Lower leg skin (tissue), 4 donors: ENCODE results near the gene PLPP7. TPM values are rescaled to one million over a fixed set of nuclear protein-coding genes. Genes with fewer than 3 reads are reported as not detected.

Experiments
- DNase-seq, 2 donors: peaks; one replicate each; pipeline ENCODE4 v3.0.0-alpha.2; 2019; ENCODE audit warnings: low spot score in 2 of 2
- H3K4me3 ChIP-seq: fragments of 200-600 bp; sonication (generic); 2 replicates; pipeline ENCODE4 v1.5.1; 2017; ENCODE audit warnings: mild to moderate bottlenecking, low read depth; ENCODE audit not compliant: poor library complexity, severe bottlenecking
- CTCF ChIP-seq, 3 donors: fragments of 450-650 bp; IDR thresholded peaks; one replicate each; pipeline ENCODE4 v1.5.1; 2016; ENCODE audit warnings: antibody characterized with exemption in 3 of 3, mild to moderate bottlenecking in 3 of 3, moderate library complexity in 2 of 3
- POLR2A ChIP-seq, 2 donors: fragments of 450-650 bp; IDR thresholded peaks; one replicate each; pipeline ENCODE4 v1.6.1; 2016 to 2017; ENCODE audit warnings: antibody characterized with exemption in 2 of 2, mild to moderate bottlenecking in 1 of 2, moderate library complexity in 1 of 2
- WGBS, 2 donors: methylation state at CpG; one replicate each; pipeline ENCODE4 v1.1.5; 2018; 5-methylcytosine and 5-hydroxymethylcytosine counted together
- intact Hi-C: fragments of 100-400 bp; cut with DNase I; formaldehyde crosslinking; loops from one replicate; pipeline ENCODE4 v1.15.0; 2023; ENCODE audit warnings: low total_unique reads
- total RNA-seq, 4 donors: library from RNA; depleted of rRNA; stranded (reverse); fragments of >200 nt; gene quantifications; one replicate each; pipeline ENCODE4 v1.1.0, GENCODE V29; 2016

The PLPP7 gene
- total RNA-seq, 4 donors from 2014 or later, result 0.27 to 2.6 (median 1.1) TPM; not detected in 1

DNA sequence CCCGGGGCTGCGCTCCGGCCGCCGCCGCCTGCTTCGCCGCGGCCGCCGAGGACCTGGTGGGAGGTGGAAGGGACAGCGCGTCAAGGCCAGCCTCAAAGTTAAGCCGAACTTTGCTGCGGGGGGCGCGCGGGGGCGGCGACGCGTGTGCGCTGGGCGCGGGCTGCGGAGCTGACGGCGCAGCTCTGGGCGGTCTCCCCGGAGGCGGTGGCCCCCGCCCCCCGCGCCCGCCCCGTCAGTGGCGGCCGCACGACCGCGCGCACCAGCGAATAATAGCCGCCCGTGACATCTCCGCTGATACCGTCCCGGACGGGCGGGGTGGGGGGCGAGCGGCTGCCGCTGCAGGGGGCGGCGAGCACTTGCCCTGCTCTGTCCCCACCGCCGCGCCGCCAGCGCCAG, 12.6 kb upstream of the PLPP7 start:
- intact Hi-C loops, result no loop called here
- peak overlapping the region; percentile 50 for H3K4me3 ChIP-seq
- TF ChIP-seq POLR2A (IDR thresholded peaks at IDR 0.05) (no peak), CTCF (IDR thresholded peaks at IDR 0.05) (no peak)
- WGBS, 2 donors, result 0% methylated on average over 23 of the region's 60 CpGs; no CpG with 5 or more reads in 1 of the 2 donors
- DNase-seq, result no peak

DNA sequence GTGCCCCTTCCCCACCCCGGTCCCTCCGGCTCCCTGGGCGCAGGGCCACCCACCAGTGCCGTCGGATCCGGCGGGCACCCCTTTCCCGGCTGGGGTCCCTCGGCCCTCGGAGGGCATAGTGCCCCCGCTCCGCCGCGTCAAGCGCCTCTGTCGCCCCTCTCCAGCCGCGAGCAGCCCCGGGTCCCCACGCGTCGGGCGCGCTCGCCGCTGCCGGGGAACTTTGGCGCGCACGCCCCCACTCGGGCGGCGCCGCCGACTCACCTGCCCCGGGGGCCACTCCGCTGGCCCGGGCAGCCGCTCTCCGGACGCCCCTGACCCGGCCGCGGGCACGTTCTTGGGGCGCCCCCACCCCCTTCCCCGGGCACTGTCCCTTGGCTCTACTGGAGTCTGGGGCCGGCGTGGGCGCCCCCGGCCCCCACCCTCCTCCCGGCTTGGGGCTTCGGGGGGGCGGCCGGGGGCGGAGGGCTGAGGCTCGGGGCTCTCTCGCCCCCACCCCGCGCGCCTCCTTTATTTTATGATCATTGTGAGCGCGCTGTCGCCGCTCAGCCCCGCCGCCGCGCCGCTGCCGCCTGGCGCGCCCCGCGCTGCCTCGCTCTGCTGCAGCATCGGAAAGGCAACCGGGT, 12.1 kb upstream of the PLPP7 start:
- no peak for DNase-seq
- peak overlapping the region; percentile 50 for H3K4me3 ChIP-seq
- WGBS, 2 donors, result 0% methylated on average over 9 to 39 of the region's 78 CpGs
- TF ChIP-seq CTCF (IDR thresholded peaks at IDR 0.05), result no peak
- no peak for TF ChIP-seq POLR2A (IDR thresholded peaks at IDR 0.05)
- intact Hi-C loops, result no loop called here

DNA sequence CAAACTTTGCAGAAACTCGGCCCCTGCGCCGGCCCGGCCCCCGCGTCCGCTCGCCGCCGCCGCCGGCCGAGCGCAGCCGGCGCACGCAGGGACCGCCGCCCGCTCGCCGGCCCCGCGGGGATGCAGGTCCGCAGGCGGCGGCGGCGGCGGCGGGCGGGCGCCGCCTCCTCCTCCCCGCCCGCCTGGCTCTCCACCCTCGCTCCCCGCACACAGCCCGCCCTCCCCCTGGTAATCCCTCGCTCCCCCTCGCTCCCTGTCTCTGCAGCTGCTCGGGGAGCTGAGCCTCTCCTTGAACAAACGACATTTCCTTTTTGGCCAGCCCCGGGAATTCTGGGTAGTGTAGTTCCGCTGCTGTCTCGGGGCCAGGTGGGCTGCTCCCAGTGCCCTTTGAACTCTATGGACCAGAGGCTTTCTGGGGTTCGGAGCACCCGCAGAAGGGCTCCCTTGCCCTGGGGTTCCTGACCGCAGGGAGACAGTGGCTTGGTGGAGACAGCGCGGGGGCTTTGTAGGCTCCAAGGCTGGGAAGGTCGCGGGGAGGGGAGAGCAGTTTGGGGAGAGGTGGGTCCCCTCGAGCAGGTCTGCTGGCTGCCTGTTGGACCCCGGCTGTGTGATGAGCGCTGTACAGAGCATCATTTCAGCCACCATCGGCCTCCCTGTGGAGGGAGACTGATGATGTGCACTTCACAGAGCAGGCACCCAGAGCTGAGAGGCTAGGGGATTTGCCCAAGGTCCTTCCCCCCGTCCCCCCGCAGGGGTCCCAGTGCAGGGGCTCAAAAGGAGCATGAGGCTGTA, 11.4 kb upstream of the PLPP7 start:
- peak overlapping the region; percentile 50 for H3K4me3 ChIP-seq
- DNase-seq, result peak; percentile 74 to 95
- WGBS, 2 donors, result 9 to 19% methylated on average over 23 to 42 of the region's 59 CpGs
- TF ChIP-seq POLR2A (IDR thresholded peaks at IDR 0.05) (no peak), CTCF (IDR thresholded peaks at IDR 0.05) (no peak)
- intact Hi-C loops, result no loop called here

- WGBS, 2 donors, result 43 to 52% methylated on average over 9 to 10 of the region's 10 CpGs
- intact Hi-C loops, result no loop called here
- no peak for DNase-seq
- no peak overlapping the region for H3K4me3 ChIP-seq
- TF ChIP-seq POLR2A (IDR thresholded peaks at IDR 0.05) (no peak), CTCF (IDR thresholded peaks at IDR 0.05) (no peak)
These were observed 10.8 kb upstream of the PLPP7 start for GRCh38 chr9:131278702-131279111.

DNA sequence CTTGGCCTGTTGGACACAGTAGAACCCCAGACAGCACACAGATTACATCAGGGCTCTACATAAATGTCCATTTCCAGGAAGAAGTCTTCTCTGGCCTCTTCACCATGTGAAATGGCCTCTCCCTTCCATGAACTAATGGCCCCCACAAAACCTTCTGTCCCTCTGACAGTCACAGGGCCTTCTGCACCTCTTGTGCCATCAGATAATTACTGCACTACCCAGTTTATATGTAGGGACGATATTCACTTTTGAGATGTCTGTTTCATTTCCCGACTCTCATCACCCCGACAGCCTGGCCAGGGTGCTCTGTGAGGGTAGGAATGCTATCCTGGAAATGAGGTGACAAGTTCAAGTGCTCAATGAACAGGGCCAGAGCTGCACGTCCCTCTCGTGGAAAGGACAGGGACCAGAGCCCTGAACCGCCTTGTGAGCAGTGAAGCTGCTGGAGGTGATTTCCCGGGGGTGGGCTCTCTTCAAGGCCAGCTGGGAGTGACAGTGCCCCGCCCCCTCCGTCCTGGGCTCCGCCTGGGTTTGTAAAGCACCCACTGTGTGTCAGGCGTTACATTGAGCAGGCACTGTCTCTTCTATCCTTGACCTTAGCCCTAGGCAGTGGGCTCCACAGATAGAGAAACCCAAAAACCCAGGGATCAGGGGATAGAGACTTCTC, 10.2 kb upstream of the PLPP7 start:
- 73 to 80% methylated on average over 11 of the region's 11 CpGs for WGBS, 2 donors
- H3K4me3 ChIP-seq, result no peak overlapping the region
- intact Hi-C loops, result no loop called here
- no peak for DNase-seq
- TF ChIP-seq POLR2A (IDR thresholded peaks at IDR 0.05), result no peak
- TF ChIP-seq CTCF (IDR thresholded peaks at IDR 0.05), result no peak
